Stimulated activated CD4-positive, alpha-beta T cell treated with anti-CD3 and anti-CD28 coated beads, Interleukin-2, amount 100 ng/mL, for 4 hours (primary cell): Measurements from ENCODE around the gene ZNF654.
"Not testable (repeated sequence)": the region's sequence is repeated elsewhere in the genome, so short reads cannot be mapped to it uniquely, and the experiment has no call there.

Experiments used
- DNase-seq: peaks from one replicate; pipeline ENCODE4 v3.0.0-alpha.2; 2020; ENCODE audit warnings: low read depth

ZNF654 gene

DNA sequence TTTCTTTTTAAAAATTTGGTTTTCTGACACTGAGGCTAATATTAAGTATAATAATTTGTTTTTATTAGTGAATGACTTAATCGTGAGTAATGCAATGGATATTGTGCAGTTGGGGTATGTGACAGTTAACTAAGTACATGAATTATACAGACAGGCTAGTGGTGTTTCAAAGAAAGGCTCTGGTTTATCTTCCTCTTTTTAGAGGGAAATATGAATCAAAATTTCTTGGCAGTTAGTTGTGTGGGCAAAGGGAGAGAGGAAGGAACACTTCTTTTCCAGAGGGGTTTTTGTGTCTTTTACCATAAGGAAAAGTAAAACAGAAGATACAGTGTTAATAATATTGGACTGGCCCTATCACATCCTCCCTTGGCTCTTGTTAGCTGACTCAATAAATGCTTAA, 2.7 kb downstream of the ZNF654 start:
- no peak for DNase-seq

DNA sequence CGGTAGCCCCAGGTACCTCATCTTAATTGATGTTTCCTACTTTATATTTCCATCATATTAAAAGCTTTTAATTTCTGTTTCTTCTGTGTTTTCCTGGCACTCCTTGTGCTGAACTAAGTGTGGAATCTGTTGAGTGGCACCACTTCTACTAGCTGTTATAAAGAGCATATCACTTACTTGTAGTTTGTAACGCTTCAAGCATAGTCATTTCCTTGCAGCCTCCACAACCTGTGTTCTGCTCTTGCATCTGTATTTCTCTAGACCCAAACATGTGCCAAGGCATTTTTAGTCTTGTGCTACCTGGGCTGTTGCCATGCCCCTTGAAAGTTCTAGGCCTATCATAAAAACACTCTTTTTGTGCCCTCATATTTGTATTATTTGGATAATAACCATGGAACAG, 16.0 kb downstream of the ZNF654 start:
- DNase-seq = no peak

DNA sequence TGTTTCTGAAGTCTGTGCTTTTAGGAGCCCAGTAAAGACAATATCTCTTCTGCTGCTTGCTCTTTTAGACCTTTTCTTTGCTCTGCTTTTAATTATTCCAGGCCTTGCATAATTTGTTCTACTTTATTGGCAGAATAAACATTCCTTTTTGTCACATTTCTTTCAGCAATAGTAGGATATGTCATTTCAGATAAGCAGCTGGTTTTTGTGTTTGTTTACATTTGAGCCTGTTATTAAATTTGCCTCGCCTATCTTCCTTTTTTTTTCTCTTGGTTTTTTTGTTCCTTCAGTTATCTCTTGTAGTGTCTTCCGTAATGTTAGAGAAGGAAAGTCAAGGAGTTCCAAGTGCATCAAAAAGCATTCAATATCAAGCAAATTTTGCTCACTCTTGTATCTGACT, 16.4 kb downstream of the ZNF654 start:
- no peak for DNase-seq

DNA sequence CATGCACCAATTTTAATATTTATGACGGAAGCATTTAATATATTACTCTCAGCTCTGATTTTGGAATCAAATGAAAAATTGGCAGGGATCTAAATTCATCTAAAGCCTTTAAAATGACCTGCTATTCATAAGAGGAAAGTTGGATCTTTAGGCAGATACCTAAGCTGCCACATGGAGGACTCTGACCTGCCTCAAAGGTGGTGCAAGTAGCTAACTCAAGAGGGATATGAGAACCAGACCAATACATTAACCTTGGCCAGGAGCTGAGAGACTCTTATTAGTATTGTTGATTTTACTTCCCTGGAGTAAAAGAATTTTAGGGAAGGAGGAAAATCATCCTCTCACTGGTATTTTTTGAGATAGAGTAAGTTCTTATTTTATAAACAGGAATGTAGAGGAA, 17.7 kb downstream of the ZNF654 start:
- DNase-seq = no peak

DNA sequence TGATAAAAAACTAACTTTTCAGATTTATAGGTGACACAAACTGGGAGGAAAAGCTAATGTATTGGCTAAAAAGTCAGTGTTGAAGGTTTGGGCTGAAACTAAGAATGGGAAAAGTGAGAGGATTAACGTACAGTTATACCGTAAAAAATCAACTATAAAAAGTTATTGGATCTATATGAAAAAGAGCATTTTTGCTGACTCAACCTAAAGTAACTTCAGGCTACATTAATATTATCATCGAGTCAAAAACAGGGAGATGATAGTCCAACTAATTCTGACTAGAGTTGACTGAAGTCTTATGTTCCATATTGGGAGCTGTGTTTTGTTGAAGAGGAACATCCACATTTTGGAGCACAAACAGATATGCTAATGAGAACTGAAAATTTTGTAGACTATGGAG, 19.9 kb downstream of the ZNF654 start:
- DNase-seq = no peak

DNA sequence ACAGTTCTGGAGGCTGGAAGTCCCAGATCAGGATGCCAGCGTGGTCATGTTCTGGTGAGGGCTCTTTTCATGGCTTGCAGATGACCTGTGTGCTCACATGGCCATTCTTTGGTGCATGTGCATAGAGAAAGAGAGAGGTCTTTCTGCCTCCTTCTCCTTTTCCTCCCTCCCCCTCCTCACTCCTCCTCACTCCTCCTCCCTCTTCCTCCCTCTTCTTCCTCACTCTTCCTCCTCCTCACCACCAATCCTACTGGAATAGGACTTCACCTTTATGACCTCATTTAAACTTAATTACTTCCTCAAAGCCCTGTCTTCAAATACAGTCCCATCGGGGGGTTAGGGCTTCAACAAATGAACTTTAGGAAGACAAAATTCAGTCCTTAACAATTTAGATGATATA, 23.8 kb downstream of the ZNF654 start:
- DNase-seq = no peak

DNA sequence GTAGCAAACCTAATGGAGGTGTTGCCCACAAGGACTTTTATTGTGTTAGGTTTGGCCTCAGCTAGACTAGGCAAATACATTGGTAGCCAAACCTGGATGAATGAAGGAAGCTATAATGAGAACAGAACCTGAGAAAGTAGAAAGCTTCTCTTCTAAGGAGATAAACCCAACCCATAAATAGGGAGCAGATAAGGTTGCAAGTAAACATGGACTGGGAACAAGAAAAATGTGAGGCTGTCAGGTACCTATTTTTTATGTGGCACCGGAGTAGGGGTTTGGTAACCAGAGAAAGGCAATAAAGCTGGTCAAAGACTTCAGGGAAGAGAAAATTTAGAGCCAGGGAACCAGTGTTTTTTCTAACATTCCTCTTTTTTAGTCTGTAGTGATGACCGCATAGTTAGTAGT, 25.0 kb downstream of the ZNF654 start:
- DNase-seq = no peak

DNA sequence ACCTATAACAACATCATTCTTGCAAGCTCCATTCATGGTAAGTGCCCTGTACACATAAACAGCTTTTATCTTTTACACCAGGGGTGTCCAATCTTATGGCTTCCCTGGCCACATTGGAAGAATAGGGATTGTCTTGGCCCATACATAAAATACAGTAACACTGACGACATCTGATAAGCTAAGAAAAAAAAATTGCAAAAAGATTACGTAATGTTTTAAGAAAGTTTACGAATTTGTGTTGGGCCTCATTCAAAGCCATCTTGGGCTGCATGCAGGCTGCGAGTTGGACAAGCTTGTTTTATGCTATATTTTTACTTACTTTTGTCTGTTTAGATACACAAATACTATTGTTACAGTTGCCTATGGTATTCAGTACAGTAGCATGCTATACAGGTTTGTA, 31.6 kb downstream of the ZNF654 start:
- no peak for DNase-seq

DNA sequence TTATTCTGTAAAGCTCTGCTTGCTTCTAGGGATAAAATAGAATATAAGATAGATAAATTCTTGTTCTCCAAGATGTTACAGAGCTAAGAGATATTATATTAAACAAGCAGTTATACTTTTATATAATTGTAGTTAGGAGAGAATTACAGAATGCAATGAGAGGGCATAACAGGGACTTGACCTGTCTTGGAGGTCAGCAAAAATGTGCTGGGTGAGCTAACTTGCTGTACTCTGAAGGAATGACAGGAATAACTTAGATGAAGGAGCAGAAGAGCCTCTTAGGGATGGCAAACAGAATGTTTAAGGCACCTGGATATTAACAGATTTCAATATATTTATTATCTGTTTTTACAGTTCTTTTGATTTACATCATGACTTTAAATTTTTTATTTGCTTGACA, 33.2 kb downstream of the ZNF654 start:
- no peak for DNase-seq

DNA sequence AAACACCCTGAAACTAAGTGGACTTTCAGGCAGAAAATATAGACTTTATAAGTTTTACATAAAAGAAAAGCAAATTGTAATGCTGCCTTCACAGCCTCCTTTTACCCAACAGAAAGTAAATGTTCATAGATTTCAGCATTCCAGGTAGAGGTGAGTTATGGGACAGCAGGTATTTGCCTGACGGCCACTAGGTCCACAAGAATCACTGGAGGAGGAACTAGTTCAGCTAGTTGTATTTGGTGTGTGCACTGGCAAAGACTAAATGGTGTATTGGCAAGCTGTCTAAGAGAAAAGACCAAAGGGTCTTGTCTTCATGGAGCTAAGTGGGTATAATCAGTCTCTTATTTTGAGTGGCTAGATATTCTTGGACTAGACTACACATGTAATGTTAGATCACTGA, 34.2 kb downstream of the ZNF654 start:
- DNase-seq = no peak

DNA sequence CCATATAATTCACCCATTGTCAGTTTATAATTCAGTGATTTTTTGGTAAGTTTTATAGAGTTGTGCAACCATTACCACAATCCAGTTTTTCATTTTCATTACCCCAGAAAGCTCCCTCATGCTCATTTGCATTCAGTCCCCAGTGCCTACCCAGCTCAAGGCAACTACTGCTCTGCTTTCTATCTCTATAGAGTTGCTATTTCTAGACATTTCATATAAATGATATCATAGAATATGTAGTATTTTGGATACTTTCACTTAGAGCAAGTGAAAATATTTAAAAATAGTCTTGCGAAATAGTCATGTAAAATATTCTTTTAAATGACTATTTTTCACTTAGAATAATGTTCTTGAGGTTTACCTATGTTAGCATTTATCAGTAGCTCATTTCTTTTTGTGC, 42.1 kb downstream of the ZNF654 start:
- DNase-seq = no peak

DNA sequence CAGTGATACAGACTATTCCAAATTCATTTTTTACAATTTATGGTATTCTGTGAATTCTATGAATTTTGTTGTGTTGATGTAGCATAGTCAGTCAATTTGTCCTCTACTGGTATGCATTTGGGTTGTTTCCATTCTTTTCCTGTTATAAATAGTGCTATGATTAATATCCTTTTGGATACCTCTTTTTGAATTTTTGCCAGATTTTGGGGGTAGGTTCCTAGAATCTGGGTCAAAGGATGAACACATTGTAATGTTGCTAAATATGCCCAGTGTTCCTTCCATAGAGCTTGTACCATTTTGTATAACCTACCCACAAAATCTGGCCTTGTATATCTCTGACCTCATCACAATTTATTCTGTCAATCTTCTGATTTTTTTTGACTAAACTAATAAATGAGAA, 46.3 kb downstream of the ZNF654 start:
- DNase-seq = no peak

DNA sequence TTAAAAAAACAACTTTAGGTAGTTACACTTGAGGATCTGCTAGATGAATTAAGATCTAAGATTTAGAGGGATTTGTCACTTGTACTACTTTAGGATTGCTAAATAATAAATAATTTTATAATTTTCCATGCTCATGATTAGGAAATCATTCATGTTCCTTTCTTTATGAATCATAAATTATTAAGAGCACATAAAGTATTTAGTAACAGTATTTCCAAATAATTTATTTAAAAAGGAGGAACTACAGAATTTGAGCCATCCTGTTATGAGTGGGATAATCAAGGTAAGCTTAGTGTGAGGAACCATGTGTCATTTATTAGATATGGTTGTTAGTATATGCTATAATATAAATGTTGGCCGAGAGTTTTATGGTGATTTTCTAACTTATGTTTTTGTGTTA, 53.2 kb downstream of the ZNF654 start:
- no peak for DNase-seq

DNA sequence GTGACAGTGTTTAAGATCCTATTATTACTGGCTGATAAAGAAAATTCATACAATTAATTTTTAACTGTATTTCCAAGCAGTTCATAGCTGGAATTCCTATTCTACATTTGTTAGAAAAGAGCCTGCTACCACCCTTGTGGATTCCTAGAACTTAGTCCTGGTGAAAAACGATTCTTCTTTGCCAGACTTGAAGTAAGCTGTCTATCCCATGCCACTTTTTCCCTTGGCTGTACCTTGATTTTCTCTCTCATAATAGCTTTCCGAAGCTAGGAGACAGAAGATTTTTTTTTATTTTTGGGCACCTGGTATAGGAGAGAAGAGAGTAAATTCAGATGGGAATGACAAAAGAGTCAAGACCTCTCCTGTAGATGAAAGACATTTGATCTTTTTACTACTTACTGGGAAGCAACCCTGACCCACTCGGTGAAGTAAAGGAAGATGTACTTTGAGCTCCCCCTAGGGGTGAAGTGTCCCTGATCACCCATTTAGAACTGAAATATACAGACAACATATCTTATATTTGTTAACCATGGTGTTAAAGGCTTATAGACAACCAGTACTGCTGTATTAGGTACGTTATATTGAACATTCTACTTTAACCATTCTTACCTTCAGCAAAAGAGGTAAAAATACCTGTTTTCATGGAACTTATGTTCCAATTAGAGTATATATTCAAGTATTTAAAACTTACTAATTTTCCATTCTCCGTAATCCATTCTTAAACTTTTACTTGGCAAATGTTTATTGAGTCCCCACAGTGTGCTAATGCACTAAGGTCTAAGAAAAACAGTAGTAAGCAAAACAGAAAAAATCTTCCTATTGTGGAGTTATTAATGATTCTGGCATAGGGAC, 54.5 kb downstream of the ZNF654 start:
- DNase-seq = peak; percentile 47

DNA sequence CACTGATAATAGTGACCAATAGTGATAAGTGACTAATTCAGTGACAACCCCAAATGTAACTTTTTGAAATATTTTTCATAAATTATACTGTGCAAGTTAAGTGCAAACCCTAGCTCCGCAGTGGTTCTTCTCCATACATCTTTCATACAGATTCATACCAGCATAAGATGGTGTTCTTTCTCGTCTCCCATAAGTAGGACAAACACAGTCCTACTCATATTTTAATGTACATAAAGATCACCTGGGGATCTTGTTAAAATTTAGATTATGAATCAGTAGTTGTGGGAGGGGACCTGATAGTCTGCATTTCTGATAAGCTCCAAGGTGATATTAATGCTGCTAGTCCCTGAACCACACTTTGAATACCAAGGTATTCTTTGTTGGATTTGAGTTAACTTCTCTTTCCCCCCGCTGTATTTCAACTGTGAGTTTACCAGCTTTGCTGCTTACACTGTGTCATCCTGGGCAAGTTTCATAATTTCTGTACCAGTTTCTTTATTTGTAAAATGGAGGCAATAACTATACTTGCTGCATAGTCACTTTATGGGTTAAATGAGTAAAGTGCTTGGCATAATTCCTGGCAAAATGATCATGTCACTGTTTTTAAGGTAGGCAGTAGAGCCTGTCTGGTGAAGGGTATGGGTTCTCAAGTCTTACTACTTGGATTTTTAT, 56.0 kb downstream of the ZNF654 start:
- no peak for DNase-seq

DNA sequence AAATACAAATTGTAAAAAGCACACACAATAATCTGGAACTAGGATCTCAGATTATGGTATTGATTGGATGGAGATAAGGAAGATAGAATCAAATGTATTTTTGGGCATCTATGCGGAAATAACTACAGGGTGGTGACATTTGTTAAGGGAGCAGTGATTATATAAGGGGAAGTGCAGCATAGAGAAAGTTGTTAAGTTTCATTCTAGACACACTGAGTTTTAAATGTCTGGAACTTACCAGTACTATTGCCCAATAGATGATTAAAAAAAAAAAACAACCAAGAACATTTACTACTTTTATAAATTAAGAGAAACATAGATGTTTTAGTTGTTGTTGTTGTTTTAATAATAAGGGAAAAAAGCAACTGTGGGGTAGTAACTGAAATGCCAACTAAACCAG, 58.6 kb downstream of the ZNF654 start:
- DNase-seq = no peak

DNA sequence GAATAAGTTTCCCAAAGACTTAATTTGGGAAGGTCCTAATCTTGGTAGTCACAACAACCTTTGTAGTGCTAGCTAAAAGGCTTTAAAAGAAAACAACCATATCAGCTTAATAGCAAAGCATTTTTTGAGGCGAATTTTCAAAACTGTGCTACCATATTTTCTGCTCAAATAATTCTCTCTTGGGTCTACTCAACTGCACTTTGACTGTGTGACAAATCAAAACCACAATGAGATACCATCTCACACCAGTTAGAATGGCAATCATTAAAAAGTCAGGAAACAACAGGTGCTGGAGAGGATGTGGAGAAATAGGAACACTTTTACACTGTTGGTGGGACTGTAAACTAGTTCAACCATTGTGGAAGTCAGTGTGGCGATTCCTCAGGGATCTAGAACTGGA, 59.5 kb downstream of the ZNF654 start:
- DNase-seq = not testable (repeated sequence)

DNA sequence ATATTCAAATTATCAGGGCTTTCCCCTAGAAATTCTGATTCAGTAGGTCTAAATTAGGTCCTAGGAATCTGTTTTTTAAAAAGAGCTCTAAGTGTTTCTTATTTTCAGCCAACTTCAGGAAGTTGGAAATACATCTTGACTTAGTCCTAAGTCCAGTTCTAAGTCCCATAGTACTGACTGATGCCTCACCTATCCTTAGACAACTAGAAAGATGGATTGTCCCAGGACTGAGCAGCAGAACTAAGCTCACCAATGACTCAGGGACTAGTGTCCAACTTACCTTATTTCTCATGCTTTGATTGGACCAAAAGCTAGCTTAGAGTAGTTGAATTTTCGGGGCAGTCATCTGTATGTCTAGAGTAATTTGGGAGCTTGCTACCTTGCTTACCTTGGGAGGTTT, 64.5 kb downstream of the ZNF654 start:
- DNase-seq = no peak

DNA sequence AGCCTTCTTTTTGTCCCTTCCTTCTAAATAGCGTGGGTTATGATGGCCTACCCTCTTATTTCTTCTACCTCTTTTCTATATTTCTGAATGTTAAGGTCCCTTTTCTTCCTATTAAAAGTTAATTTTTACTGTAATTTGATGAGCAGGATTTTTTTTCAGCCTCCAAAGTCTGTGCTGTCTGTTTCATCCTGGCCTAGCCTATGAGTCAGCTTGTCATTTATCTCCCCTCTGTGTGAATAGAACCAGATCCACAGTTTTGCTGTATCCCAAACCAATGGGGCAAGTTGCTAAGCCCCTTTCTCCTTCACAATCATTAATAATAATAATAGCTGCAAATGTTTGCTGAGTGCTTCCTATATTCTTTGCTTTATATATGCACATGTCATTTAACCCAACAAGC, 72.6 kb downstream of the ZNF654 start:
- no peak for DNase-seq

DNA sequence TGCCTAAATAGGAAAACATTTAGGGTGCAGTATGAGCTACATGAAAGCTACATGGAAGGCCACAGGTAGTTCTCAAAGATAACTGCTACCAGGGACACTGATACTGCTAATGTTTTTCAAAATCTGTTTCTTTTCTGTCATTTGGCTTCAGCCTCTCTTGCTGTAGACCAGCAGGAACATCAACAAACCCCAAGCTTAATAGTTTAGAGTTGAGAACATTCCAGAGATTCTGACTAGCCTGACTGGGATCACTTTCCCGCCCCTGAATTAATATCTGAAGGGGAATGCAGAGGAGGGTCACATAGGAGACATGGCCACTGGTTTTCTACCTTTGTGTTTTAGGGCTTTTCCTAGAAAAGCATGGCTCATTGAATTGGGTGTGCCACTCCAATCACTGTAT, 73.8 kb downstream of the ZNF654 start:
- no peak for DNase-seq

DNA sequence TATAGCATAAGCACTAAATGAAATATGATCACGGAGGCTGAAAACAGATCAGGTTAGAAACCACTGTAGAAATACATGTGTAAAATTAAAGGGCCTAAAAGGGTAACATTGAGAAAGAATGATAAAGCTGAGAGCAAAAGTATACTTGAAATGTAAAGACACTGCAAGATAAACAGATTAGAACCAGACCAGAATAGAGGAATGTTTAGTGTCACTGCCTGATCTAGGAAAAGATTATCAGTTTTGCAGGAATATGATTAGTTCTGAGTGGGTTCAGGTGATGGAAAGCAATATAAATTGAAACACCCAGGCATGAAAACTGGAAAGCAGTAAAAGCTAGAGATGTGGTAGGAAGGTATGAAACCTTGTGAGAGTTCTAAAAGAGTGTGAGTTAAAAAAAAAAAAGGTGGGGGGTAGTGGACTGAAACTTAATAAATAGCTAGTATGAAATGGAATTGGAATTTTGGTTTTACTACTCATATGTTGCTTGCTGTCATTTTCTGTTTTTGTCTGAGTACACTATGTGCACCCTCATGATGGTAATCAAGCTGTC, 74.7 kb downstream of the ZNF654 start:
- no peak for DNase-seq

DNA sequence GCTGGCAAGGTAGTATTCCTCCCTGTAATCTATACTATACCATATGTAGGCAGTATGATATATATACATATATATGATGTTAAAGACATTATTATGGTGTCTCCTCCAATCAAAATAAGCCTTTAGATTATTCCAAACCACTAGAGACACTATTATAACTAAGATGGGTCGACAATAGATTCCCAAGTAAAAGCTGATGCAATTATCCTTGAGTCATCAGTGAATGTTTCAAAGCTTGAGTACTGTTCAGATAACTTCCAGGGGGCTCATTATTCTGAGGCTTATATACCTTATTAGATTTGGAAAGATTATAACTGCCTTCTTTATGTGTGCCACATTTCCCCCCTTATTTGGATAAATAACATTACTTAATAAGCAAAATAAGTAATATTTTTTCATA, 78.8 kb downstream of the ZNF654 start:
- DNase-seq = no peak

DNA sequence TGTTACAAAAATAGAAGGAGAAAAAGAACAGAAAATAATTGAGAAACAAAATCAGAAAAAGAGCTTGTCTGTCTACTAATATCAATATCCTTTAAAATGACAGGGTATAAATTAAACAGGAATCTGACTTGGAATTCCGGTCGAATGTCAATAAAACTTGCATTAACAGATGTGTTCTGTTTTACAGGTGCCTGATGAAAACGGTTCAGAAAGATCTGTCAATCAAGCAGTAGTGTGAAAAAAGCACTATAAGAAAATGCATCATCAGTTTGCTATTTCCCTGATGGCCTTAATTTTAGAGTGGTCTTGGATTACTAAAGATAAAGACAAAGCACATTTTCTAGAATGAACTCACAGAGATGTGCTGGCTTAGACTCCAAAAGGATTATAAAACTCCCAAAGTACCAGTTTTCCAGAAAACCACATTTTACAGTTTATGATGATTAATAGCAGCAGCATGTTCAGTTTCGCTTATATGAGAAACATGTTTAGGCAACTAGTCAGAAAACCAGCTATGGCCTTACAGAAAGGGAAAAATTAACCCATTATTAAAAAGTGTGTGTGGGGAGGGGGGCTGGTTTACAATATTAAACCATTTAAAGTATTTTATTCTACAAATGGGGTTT, 82.5 kb downstream of the ZNF654 start:
- DNase-seq = no peak
